TTC549 (cell line): ENCODE measurements around the gene TRAK1.

ENCODE experiments used
- FAIRE-seq: peaks from 2 replicates; lab custom pipeline; 2012; peaks lifted over from hg19 to GRCh38; lab: Jason Lieb, UNC

Gene TRAK1

GRCh38 chr3:42157540-42158538 is 66.7 kb downstream of the TRAK1 start:
- no peak for FAIRE-seq

- FAIRE-seq: no peak
Measured at GRCh38 chr3:42159147-42159546, 68.0 kb downstream of the TRAK1 start.

- no peak for FAIRE-seq
Measured at GRCh38 chr3:42159706-42160472, 68.7 kb downstream of the TRAK1 start.

- no peak for FAIRE-seq
Measured at GRCh38 chr3:42161050-42161935, 70.1 kb downstream of the TRAK1 start.

GRCh38 chr3:42162462-42162861 is 71.3 kb downstream of the TRAK1 start:
- no peak for FAIRE-seq

GRCh38 chr3:42163622-42164244 is 72.6 kb downstream of the TRAK1 start:
- no peak for FAIRE-seq

- FAIRE-seq: no peak
Measured at GRCh38 chr3:42164656-42165055, 73.5 kb downstream of the TRAK1 start.

GRCh38 chr3:42165211-42165610 is 74.1 kb downstream of the TRAK1 start:
- FAIRE-seq: no peak

GRCh38 chr3:42166214-42166613 is 75.1 kb downstream of the TRAK1 start:
- FAIRE-seq: no peak

GRCh38 chr3:42166662-42167300 is 75.6 kb downstream of the TRAK1 start:
- FAIRE-seq: no peak

- FAIRE-seq: no peak
Measured at GRCh38 chr3:42169579-42170120, 78.5 kb downstream of the TRAK1 start.

- no peak for FAIRE-seq
Measured at GRCh38 chr3:42172047-42172654, 81.0 kb downstream of the TRAK1 start.

- no peak for FAIRE-seq
Measured at GRCh38 chr3:42173307-42173706, 82.2 kb downstream of the TRAK1 start.

- no peak for FAIRE-seq
Measured at GRCh38 chr3:42174679-42175385, 83.7 kb downstream of the TRAK1 start.

- no peak for FAIRE-seq
Measured at GRCh38 chr3:42175386-42176240, 84.5 kb downstream of the TRAK1 start.

GRCh38 chr3:42176242-42177034 is 85.3 kb downstream of the TRAK1 start:
- FAIRE-seq: no peak

GRCh38 chr3:42177068-42177800 is 86.1 kb downstream of the TRAK1 start:
- no peak for FAIRE-seq
